Activated CD8-positive, alpha-beta memory T cell treated with anti-CD3 and anti-CD28 coated beads, Interleukin-2, amount 50 U/mL, for 24 hours (primary cell): ENCODE measurements around the gene CLDN25.
"Not testable (repeated sequence)": the region's sequence is repeated elsewhere in the genome, so short reads cannot be mapped to it uniquely, and the experiment has no call there.

Source experiments
- DNase-seq: peaks from one replicate; pipeline ENCODE4 v3.0.0-alpha.2; 2020; ENCODE audit errors: extremely low read depth

The CLDN25 gene

DNA sequence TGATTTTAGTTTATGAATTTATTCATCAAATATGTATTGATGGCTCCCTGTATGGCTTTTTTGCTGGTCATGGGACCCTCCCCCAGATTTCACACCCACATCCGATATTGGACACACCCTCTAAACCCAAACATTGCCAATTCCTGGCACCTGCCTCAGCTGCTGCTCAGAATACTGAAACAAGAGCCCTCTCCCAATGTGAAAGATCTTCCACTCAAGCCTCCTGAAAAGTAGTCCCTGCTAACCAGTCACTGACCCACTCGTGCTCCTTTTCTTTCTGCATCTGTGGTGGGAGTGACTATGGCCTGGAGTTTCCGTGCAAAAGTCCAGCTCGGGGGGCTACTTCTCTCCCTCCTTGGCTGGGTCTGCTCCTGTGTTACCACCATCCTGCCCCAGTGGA, at the start of gene CLDN25:
CLDN25 (plus strand) TSS at position 301 of the 400 bp plus-strand sequence; CDS start at position 301, 0 bp downstream.
- DNase-seq, result no peak

- no peak for DNase-seq
Measured at GRCh38 chr11:113730887-113731726, 48.5 kb upstream of the CLDN25 start.

- no peak for DNase-seq
Measured at GRCh38 chr11:113732092-113732491, 47.5 kb upstream of the CLDN25 start.

DNA sequence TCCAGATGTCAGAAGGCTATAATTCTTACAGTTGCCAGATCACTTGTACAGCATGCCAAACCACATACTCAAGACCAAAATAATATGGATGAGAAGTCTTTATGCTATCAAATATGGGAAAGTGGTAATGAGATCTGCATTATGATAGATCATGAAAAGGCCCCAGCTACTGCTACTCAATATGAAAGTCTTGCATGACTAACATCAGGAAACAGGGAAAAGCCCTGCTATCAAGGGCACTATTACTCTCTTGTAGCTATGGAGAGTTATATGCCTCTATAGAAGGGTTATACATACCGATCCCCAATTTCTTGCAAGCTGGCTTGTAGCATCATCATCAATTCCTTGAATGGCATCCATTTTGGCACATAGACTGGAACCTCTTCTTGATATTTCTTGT, 43.3 kb upstream of the CLDN25 start:
- DNase-seq, result no peak

DNA sequence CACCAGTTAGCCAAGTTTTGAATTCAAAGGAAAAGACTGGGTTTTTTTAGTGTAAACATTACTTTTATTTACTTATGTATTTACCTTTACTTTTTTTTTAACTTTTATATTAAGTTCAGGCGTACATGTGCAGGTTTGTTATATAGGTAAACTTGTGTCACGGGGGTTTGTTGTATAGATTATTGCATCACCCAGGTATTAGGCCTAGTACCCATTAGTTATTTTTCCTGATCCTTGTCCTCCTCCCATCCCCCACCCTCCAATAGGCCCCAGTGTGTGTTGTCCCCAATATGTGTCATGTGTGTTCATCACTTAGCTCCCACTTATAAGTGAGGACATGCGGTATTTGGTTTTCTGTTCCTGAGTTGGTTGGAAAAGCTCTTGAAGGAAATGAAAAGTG, 26.7 kb upstream of the CLDN25 start:
- DNase-seq, result no peak

DNA sequence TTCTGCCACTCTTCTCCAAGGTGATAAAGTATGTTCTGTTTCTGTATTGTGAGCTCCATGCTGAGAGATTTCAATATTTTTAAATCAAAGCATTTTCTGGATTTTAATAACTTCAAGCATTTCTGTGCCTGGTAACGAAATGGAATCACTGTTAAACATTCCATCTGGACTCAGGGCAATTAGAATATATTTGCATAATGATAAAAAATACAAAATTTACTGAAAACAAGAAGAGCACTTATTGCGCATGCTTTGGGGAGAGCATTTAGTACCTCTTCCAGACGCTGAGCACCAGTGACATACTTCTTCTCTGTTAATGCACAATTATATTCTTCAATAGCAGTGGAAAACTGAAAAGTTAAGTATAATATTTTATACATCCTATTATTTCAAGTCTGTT, 19.4 kb upstream of the CLDN25 start:
- no peak for DNase-seq

- DNase-seq, result not testable (repeated sequence)
Measured at GRCh38 chr11:113763040-113763439, 16.6 kb upstream of the CLDN25 start.

GRCh38 chr11:113764527-113765219, 14.9 kb upstream of the CLDN25 start:
- no peak for DNase-seq

DNA sequence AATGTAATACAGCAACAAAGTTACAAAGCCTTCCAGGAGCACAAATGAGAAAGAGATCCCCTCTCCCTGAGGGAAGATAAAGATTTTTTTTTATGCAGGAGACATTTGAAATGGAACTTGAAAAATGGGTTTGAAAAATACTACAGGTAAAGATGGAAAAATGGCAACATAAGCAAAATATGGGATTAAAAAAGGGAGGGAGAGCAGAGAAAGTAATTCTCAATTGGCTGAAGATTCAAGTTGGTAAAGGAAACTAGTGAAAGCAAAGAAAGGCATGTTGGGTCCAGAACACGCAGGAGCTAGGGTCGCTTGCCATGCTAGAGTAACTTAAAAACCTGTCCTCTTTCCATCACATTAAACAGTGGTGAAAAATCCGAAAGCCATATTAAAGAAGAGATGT, 7.6 kb upstream of the CLDN25 start:
- DNase-seq, result no peak

GRCh38 chr11:113773092-113773415, 6.5 kb upstream of the CLDN25 start:
- no peak for DNase-seq

- DNase-seq, result peak; percentile 84
Measured at GRCh38 chr11:113773416-113774173, 6.0 kb upstream of the CLDN25 start, which contains the start of gene ZW10. ZW10 (minus strand) TSS chr11:113773692; CDS start chr11:113773666, 26 bp downstream.

- no peak for DNase-seq
Measured at GRCh38 chr11:113774174-113774503, 5.5 kb upstream of the CLDN25 start.

GRCh38 chr11:113778111-113778910, 1.3 kb upstream of the CLDN25 start:
- DNase-seq, result no peak

- no peak for DNase-seq
Measured at GRCh38 chr11:113781682-113782081, 2.1 kb downstream of the CLDN25 start.

GRCh38 chr11:113782134-113782533, 2.5 kb downstream of the CLDN25 start:
- DNase-seq, result no peak

GRCh38 chr11:113789016-113789415, 9.4 kb downstream of the CLDN25 start:
- DNase-seq, result not testable (repeated sequence)

DNA sequence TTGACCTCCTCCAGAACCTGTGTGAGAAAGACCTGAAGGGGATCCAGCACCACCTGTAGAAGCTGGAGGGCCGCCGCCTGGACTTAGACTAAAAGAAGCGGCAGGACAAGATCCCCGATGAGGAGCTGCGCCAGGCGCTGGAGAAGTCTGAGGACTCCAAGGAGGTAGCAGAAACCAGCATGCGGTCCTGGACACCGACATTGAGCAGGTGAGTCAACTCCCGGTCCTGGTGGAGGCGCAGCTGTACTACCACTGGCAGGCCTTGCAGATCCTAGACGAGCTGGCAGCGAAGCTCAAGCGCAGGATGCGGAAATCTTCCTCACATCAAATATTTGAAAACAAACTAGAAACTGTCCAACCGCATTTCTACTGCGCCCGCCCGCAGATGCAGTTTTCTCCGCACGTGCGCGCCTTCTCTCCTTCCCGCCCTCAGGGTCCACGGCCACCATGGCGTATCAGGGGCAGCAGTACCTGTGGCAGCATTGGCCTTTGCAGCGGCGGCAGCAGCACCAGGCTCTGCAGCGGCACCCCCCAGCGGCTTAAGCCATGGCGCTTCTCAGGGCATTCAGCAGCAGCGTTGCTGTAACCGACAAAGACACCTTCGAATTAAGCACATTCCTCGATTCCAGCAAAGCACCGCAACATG, 10.2 kb downstream of the CLDN25 start:
- DNase-seq, result no peak

DNA sequence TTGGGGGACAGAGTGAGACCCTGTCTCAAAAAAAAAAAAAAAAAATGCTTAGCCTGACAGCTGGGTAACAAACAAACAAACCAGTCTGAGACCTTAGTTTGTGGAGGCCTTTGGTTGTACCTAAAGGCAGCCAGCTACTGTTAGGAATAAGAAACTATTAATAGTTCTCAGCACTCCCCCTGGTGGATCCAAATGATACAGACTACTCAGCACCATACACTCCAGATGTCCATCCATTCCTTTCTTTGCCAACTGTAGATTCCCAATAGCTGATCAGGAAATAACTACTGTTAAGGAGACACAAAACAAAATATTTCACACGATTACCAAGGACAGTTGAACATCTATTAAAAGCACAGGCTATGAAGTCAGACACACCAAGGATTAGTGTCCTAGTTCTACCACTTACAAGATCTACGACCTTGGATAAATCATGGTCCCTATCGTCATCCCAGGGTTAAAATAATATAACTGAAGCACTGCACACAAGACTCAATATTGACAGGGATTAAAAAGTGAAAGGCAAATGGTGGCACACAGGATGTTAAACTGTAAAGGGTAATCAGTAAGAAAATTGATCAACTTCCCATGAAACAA, 17.2 kb downstream of the CLDN25 start:
- no peak for DNase-seq

DNA sequence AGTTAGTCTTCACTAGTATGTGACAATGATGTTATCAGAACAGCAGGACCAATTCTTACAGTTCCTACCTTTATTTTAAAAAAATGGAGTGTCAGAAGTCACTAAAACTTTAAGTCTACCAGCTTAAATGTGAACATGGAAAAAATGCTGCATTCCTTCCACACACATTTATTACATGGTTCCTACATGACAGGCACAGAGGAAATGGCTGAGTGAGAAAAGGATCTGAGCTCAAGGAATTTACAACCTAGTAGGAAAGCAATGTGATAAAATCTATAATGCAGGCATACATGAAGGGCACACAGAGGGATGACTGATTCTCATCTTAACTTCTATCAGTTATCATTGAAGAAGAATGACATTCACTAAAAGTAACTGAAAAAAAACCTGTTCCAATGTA, 23.0 kb downstream of the CLDN25 start:
- DNase-seq, result no peak

DNA sequence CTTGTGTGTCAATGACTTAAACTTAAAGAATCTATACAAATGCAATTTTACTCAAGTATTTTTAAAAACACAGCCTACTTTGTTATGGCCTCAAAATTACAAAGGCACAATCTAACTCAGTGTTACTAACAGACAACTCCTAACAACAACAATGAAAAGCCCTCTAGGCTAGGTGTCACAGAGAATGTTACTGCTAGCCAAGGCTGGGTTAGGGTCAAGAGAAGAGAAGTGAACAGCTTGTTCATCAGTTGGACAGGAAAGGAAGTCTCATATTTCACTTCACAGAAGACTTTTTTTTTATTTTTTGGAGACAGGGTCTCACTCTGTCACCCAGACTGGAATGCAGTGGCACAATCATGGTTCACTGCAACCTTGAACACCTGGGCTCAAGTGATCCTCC, 26.0 kb downstream of the CLDN25 start:
- no peak for DNase-seq

DNA sequence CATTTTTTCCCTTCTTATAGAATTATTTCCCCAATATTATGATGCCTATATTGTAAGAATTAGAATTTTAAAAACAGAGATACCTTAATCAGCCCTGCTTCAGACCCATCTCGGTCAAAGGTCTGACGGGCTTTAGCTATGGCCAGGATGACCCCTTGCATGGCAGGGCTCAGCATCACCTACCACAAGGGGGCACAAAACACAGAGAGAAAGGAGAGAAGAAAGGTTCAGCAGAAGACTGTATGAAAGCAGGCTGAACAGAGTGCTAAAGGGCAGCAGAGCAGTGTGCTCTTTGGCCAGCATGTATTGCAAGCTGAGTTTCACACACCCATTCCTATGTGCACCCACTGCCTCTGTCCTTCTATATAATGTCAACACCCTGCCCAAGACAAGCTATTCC, 26.8 kb downstream of the CLDN25 start:
- DNase-seq, result no peak
